HG02610 (cell line): ENCODE data around the gene HBD.

Experiments
- ATAC-seq: cut with Tn5 transposase; IDR thresholded peaks from one replicate; pipeline ENCODE4 v1.9.1; 2021; ENCODE audit warnings: mild to moderate bottlenecking, moderate library complexity; ENCODE audit not compliant: unreplicated experiment

The HBD gene

DNA sequence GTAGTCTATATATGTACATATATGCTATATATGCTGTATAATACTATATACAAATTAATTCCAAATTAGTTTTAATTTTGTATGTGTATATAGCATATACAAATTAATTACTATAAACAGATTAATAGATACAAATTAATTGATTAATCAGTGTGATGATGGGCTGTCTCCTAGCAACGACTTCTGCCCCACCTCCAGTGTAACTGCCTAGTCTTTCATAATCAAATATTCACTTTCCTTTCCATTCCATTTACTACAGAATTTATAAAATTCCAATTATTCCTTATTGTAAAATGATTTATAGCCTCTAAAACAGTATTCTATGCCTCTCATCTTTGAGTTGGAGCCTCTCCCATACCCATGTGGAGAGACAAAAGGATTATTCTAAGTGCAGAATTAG lies 976 bp downstream of the HBD start:
- no peak for ATAC-seq

DNA sequence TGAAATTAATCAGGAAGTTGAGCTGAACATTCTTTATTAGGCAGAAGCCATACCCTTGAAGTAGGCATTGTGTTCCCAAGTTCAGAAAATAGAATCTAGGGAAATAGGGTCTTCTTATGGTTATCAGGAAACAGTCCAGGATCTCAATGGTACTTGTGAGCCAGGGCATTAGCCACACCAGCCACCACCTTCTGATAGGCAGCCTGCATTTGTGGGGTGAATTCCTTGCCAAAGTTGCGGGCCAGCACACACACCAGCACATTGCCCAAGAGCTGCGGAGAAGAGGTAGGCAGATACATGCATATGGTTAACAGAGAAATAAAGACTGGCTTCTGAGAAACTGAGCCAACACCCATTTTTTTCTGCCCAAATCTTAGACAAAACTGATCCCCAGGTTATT lies 1.5 kb downstream of the HBD start:
- ATAC-seq: no peak

DNA sequence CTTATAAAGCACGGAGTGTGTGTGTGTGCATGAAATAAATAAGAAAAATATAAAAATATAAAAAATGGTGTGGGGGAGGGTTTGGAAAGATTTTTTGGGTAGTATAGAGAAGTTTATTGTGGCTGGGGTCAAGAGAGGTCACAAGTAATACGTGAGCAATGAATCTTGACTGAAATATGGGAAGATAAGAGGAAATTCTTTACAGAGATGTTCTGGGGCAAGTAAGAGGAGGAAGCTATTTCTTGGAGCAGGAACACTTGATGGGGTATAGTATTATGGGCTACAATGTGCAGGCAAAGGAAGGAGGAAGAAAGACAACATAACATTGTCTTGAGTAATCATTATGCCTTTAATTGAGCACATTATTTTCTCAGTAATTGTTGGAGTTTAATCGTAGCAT lies 2.1 kb downstream of the HBD start:
- ATAC-seq: no peak

GRCh38 chr11:5231111-5231510 lies 3.2 kb downstream of the HBD start:
- ATAC-seq: no peak

DNA sequence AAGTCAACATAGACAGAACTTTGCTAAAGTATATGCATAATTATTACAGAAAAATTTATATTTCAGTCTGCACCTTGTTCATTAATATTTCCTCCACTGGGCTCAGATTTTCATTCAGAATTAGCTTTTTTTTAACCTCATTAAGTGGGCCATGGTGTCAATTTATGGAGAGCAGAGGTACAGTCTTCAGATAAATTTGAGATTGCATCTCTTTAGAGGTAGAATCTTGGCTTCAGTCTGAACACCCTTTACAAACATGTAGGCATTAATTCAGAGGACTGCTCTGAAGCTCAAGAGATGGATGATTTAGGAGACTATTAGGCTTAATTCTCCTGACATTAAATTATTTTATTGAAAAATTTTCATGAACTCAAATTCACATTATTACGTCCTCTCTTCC lies 4.0 kb downstream of the HBD start:
- ATAC-seq: no peak

DNA sequence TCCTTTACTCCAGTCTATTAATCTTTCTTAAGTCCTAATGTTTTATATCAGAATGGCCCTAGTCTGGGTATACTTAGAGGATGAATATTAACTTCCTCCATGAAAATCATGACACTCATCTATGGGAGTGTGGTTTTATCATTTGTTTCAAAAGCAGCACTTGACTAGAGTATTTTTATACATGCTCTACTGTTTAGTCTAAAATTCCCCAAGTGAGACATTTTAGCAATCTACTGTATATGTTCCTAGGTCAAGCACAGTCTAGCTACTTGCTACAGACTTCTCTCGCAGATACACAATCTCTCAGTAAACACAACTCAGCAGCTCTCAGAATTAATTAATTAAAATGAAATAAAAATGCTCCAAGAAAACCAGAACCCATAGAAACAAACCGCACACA lies 4.5 kb downstream of the HBD start:
- no peak for ATAC-seq

DNA sequence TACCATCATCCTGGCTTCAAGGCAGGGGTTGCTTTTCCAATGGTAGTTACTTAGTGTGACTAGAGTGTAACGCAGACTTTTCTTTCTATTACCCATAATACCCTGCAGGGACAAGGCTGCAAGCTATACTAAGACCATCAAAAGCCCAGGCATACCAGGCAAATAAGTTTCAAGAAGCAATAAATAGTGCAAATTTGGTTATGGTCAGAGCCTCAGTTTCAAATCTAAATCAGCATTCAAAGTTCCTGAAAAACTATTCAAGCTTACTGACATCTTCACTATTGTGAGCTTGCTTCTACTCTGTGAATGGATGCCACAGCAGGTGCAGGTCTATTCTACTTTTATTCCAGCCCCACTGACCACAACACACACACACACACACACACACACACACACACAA lies 4.9 kb downstream of the HBD start:
- ATAC-seq: no peak

DNA sequence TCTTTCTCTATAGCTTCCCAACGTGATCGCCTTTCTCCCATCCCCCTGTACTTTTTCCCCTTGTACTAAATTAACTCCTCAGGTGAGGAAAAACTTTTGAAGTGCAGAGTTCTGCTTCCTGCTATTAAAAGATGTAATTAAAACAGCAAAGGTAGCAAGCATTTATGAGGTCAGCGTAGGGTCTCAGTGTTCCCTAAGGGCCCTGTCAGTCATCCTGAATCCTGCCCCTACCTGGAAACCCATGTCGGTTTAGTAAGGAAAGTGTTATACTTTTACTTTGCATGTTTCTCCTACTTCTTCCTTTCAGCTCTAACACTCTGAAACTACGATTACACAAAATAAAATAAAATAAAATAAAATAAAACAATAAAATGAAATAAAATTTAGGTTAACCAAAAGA lies 6.2 kb downstream of the HBD start:
- ATAC-seq: no peak

DNA sequence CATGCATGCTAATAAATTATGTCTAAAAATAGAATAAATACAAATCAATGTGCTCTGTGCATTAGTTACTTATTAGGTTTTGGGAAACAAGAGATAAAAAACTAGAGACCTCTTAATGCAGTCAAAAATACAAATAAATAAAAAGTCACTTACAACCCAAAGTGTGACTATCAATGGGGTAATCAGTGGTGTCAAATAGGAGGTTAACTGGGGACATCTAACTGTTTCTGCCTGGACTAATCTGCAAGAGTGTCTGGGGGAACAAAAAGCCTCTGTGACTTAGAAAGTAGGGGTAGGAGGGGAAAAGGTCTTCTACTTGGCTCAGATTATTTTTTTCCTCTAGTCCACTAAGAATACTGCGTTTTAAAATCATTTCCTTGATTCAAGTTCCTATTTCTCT lies 6.6 kb downstream of the HBD start:
- no peak for ATAC-seq

DNA sequence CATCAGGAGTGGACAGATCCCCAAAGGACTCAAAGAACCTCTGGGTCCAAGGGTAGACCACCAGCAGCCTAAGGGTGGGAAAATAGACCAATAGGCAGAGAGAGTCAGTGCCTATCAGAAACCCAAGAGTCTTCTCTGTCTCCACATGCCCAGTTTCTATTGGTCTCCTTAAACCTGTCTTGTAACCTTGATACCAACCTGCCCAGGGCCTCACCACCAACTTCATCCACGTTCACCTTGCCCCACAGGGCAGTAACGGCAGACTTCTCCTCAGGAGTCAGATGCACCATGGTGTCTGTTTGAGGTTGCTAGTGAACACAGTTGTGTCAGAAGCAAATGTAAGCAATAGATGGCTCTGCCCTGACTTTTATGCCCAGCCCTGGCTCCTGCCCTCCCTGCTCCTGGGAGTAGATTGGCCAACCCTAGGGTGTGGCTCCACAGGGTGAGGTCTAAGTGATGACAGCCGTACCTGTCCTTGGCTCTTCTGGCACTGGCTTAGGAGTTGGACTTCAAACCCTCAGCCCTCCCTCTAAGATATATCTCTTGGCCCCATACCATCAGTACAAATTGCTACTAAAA lies 7.5 kb downstream of the HBD start, which contains the start of gene HBB:
Gene HBB (minus strand): TSS at position 340 of the 579 bp plus-strand sequence. CDS start 50 bp downstream, at position 290.
- no peak for ATAC-seq

DNA sequence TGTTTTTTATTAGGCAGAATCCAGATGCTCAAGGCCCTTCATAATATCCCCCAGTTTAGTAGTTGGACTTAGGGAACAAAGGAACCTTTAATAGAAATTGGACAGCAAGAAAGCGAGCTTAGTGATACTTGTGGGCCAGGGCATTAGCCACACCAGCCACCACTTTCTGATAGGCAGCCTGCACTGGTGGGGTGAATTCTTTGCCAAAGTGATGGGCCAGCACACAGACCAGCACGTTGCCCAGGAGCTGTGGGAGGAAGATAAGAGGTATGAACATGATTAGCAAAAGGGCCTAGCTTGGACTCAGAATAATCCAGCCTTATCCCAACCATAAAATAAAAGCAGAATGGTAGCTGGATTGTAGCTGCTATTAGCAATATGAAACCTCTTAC lies 8.8 kb downstream of the HBD start:
- ATAC-seq: no peak

- ATAC-seq: no peak
Observed at GRCh38 chr11:5224538-5225479, 9.5 kb downstream of the HBD start.

- ATAC-seq: no peak
Observed at GRCh38 chr11:5223686-5224085, 10.6 kb downstream of the HBD start.

DNA sequence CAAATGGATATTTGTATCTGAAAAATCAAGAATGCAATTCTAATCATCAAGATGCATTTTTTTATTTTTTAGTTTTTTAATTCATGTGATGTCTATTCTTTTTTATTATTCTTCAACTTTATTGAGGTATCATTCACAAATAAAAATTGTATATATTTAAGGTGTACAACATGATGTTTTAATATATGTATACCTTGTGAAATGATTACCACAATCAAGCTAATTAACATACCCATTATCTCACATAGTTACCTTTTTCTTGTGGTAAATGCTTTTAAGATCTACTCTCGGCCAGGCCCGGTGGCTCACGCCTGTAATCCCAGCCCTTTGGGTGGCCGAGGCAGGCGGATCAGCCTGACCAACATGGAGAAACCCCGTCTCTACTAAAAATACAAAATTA lies 11.1 kb downstream of the HBD start:
- no peak for ATAC-seq

DNA sequence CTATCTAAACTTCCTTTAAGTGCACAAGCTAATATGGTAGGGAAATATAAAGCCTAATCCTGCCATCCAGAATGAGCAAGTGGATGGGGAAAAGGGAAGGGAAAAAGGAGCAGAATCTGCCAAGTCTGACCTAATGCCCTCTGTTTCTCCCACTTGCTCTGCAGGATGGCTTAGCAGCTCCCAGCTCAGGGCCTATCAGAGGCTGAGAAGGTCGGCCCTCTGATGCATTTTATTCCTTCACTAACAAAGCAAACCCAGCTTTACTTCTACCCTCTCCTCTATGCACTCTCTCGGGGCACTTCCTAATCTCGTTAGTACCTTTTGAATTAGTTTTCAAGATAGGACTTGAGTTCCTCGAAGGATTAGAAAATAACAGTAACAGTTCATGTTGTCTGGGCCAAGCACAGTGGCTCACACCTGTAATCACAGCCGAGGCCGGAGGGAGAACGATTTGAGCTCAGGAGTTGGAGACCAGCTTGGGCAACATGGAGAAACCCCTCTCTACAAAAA lies 23.9 kb downstream of the HBD start:
- no peak for ATAC-seq

GRCh38 chr11:5204787-5205186 lies 29.5 kb downstream of the HBD start:
- ATAC-seq: no peak

DNA sequence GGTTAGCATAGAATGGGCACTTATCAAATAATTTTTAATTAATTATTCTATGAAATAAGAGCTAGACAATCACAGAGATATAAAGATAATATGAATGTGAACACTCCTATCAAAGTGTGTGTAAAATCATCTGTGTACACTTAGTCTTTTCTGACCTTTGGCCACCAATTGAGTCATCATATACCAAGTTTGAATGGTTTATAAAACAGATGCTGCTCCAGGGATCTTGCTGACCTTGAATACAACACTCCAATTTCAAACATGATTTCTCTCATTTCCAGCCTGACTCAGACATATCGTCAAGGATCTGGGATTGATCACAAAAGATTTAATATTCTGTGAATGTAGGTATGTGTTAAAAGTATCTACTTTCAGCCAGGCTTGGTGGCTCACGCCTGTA lies 30.9 kb downstream of the HBD start:
- no peak for ATAC-seq

DNA sequence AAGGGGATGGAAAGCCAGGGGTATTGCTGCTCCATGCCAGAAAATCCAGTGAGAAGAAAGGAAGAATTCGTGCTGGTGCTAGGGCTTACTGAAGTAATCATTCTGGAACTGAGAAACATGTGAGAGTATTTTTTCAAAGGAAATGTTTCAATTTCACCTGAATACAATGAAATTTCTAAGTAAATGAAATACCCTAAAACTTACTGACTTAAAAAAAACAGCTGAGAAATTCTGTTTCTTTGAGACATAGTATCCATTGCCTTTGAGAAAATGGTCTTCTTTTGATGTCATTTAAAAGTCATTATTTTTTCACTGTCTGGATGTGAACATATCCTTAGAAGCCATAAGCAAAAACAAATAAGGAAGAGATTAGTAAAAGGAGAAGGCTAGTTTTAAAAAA lies 33.7 kb downstream of the HBD start, which contains the start of gene OR51V1:
Gene OR51V1 (minus strand): TSS at position 101 of the 400 bp plus-strand sequence. CDS start 0 bp downstream, at position 101.
- no peak for ATAC-seq

DNA sequence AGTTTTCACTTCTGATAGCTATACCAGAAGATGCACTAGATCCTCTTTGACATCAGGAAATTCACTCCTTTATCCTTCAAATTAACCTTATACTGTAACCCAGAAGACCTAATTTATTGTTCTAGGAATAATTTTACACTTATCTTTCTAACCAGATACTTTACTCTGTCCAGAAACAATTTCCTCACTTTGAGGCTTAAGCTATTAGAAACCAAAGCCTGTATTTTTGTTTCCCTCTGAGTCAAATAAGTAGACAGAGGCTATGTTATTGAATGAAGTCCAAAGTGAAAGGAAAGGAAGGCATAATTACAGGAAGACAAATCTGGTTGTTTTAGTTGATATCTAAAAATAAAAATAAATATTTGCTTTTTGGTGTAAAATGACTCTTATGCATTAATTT lies 36.0 kb downstream of the HBD start:
- no peak for ATAC-seq

DNA sequence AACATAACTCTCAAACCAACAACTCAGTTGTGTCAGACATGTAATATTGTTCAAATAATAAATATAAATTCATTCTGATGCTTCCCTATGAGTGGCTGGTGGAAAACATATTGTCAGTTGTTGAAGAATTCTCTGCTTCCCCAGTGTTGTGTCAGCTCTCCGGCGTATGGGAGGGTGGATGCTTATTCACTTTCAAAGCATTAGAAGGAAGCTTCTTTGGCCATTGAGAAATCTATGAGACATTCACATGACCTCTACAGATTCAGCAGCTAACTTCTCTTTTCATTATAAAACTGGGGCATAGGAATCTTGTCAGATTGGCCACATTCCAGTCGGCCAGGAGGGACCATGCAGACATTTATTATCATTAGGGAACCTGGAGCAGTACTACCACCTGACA lies 36.7 kb downstream of the HBD start:
- no peak for ATAC-seq

GRCh38 chr11:5196731-5197130 lies 37.6 kb downstream of the HBD start:
- ATAC-seq: no peak

DNA sequence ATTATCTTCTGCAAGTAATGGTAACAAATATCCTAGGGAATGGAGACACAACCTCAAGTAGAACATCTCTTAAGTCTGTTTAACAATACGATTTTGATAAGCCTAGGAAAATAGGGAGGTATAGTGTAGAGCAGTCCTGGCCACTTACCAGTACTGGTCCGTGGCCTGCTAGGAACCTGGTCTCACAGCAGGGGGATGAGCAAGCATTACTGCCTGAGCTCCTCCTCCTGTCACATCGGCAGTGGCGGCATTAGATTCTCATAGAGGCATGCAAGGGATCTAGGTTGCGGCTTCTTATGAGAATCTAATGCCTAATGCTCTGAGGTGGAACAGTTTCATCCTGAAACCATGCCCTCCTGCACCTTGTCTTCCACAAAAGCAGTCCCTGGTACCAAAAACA lies 38.2 kb downstream of the HBD start:
- no peak for ATAC-seq
